ENCODE data around the gene PCNX1. TPM values are rescaled to one million over a fixed set of nuclear protein-coding genes. Genes with fewer than 3 reads are reported as not detected.

The PCNX1 gene
- total and polyA plus RNA-seq, 9 of the 15 experiments (the other 6 are each of a cell fraction or from before 2014, with no cell fraction given): 0.30 to 4.5 (median 2.3) TPM

DNA sequence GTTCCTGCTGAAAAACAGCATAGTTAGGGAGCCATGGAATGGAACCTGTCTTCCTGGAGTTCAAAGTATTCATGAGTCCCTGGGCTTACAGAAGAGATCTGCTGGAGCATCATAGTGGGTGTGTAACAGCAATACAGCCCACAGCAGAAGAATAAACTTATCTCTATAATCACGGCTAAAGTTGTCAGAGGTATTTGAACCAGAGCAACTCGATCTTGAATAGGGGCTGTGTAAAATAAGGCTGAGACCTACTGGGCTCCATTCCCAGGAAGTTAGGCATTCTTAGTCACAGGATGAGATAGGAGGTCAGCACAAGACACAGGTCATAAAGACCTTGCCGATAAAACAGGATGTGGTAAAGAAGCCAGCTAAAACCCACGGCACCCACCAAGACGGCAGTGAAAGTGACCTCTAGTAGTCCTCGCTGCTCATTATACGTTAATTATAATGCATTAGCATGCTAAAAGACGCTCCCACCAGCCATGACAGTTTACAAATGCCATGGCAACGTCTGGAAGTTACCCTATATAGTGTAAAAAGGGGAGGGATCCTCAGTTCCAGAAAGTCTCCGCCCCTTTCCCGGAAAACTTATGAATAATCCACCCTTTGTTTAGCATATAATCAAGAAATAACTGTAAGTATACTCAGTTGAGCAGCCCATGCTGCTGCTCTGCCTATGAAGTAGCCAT lies 223.4 kb downstream of the PCNX1 start (continued):
- TF ChIP-seq, protein P1, sequence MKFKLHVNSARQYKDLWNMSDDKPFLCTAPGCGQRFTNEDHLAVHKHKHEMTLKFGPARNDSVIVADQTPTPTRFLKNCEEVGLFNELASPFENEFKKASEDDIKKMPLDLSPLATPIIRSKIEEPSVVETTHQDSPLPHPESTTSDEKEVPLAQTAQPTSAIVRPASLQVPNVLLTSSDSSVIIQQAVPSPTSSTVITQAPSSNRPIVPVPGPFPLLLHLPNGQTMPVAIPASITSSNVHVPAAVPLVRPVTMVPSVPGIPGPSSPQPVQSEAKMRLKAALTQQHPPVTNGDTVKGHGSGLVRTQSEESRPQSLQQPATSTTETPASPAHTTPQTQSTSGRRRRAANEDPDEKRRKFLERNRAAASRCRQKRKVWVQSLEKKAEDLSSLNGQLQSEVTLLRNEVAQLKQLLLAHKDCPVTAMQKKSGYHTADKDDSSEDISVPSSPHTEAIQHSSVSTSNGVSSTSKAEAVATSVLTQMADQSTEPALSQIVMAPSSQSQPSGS (CRISPR knock-in tag; IDR thresholded peaks at IDR 0.05): no peak
- TF ChIP-seq BCOR (IDR thresholded peaks at IDR 0.05) (no peak), ARID3A (IDR thresholded peaks at IDR 0.05; ENCODE audit: borderline replicate concordance, low read depth, low read length) (no peak), NEUROD1 (IDR thresholded peaks at IDR 0.05; ENCODE audit: borderline replicate concordance, low read depth, low read length, partially characterized antibody) (no peak), USF2 (CRISPR knock-in tag; IDR thresholded peaks at IDR 0.05) (no peak), ZZZ3 (IDR thresholded peaks at IDR 0.05) (no peak), NR2C1 (IDR thresholded peaks at IDR 0.05) (peak; percentile 45), NR2C1 (tag; IDR thresholded peaks at IDR 0.05) (peak; percentile 77; the same call in 1 of the 2 replicates), SREBF1 (IDR thresholded peaks at IDR 0.05; ENCODE audit: borderline replicate concordance, low read depth, low read length) (no peak), ARID2 (IDR thresholded peaks at IDR 0.05) (no peak), HES1 (IDR thresholded peaks at IDR 0.05; ENCODE audit: low read depth) (0 out of 2 replicates have a peak, but pooled peaks have one; percentile 23), ZNF134 (CRISPR knock-in tag; conservative IDR thresholded peaks at IDR 0.05) (no peak), RBM39 (optimal IDR thresholded peaks at IDR 0.05; ENCODE audit: low read depth, low read length) (no peak)
- TF ChIP-seq, protein P2, sequence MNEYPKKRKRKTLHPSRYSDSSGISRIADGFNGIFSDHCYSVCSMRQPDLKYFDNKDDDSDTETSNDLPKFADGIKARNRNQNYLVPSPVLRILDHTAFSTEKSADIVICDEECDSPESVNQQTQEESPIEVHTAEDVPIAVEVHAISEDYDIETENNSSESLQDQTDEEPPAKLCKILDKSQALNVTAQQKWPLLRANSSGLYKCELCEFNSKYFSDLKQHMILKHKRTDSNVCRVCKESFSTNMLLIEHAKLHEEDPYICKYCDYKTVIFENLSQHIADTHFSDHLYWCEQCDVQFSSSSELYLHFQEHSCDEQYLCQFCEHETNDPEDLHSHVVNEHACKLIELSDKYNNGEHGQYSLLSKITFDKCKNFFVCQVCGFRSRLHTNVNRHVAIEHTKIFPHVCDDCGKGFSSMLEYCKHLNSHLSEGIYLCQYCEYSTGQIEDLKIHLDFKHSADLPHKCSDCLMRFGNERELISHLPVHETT (CRISPR knock-in tag; conservative IDR thresholded peaks at IDR 0.05 in 1 of 2, IDR thresholded peaks at IDR 0.05 in 1 of 2): 0 out of 4 replicates have a peak, but pooled peaks of 1 of the 2 experiments have one; percentile 39
- TF ChIP-seq, protein P3, sequence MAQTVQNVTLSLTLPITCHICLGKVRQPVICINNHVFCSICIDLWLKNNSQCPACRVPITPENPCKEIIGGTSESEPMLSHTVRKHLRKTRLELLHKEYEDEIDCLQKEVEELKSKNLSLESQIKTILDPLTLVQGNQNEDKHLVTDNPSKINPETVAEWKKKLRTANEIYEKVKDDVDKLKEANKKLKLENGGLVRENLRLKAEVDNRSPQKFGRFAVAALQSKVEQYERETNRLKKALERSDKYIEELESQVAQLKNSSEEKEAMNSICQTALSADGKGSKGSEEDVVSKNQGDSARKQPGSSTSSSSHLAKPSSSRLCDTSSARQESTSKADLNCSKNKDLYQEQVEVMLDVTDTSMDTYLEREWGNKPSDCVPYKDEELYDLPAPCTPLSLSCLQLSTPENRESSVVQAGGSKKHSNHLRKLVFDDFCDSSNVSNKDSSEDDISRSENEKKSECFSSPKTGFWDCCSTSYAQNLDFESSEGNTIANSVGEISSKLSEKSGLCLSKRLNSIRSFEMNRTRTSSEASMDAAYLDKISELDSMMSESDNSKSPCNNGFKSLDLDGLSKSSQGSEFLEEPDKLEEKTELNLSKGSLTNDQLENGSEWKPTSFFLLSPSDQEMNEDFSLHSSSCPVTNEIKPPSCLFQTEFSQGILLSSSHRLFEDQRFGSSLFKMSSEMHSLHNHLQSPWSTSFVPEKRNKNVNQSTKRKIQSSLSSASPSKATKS (CRISPR knock-in tag; IDR thresholded peaks at IDR 0.05): no peak
- TF ChIP-seq, protein P4, sequence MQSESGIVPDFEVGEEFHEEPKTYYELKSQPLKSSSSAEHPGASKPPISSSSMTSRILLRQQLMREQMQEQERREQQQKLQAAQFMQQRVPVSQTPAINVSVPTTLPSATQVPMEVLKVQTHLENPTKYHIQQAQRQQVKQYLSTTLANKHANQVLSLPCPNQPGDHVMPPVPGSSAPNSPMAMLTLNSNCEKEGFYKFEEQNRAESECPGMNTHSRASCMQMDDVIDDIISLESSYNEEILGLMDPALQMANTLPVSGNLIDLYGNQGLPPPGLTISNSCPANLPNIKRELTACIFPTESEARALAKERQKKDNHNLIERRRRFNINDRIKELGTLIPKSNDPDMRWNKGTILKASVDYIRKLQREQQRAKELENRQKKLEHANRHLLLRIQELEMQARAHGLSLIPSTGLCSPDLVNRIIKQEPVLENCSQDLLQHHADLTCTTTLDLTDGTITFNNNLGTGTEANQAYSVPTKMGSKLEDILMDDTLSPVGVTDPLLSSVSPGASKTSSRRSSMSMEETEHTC (IDR thresholded peaks at IDR 0.05): peak; percentile 88
